Stimulated activated CD4-positive, alpha-beta T cell treated with anti-CD3 and anti-CD28 coated beads, Interleukin-12 subunit alpha, Interleukin-12 subunit beta, amount 100 ng/mL, for 48 hours (primary cell): ENCODE data around the gene ITPR2.
"Not testable (repeated sequence)": the region's sequence is repeated elsewhere in the genome, so short reads cannot be mapped to it uniquely, and the experiment has no call there.

Experiments used
- DNase-seq, 3 donors: peaks; one replicate each; pipeline ENCODE4 v3.0.0-alpha.2; 2020; ENCODE audit warnings: low read depth in 2 of 3, low spot score in 1 of 3

ITPR2 gene

DNA sequence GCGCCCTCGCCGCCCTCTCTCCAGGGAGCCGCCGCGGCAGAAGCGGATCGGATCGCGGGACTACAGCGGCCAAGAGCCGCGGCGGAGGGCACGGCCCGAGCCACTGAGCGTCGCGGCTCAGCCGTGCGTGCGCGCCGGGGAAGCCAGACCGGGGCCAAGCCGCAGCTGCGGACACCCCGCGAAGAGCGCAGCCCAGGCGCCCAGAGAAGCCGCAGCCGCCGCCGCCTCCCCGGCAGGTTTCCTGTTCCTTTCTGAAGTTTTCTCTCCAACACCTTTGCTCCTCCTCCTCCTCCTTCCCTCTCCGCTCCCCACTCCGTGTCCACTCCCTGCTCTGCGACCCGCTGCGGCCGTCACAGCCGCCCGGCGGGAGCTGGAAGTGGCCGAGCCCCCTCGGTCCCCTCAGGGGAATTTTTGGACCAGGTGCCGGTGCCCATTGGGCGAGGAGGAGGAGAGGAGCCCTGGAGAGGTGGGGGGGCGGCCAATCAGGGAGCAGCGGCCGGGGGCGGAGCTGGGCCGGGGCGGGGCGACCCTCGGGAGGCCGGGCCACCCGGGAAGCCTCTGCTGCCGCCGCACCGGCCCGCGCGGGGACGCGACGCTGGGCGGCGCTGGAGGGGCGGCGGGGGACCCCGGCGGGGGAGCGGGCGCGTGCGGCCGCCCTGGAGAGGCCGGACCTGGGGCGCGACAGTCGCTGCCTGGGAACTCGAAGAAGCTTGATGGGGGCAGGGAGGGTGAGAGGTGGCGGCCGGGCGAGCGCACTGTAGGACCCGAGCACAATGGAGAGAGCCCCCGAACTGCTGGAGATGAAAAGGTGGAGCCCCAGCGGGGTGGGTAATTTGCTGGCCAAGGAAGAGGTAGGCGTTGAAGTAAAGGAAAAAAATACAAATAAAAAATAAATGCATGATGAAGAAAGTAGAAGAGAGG, at the start of gene ITPR2:
Gene ITPR2 (minus strand): TSS at position 373 of the 921 bp plus-strand sequence. CDS start 413 bp downstream, outside the sequence.
- DNase-seq = peak; percentile 84 to 92 (median 86)

GRCh38 chr12:26880625-26881024, 47.6 kb upstream of the ITPR2 start:
- DNase-seq = no peak

DNA sequence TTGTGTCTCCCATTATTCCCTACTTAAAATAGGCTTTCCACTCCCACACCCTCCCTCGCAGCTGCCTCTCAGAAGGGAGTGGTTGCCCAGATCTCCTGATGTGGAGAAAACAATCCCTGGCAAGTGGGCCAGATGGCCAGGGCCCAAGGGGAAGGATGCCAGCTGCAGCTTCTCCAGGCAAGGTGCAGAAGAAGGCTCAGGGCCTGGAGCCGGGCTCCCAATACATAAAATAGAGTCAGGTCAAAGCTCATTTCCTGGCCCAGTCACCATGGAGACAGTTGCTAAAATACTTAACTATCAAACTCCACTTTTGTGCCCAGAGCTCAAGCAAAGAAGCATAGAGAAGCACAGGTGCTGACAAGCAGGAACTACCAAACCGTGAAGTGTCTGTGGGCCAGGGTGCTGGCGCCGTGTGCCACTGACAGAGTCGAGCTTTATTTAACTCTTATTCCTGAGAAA, 45.7 kb upstream of the ITPR2 start:
- DNase-seq = no peak

- no peak for DNase-seq
Measured at GRCh38 chr12:26874501-26875296, 41.7 kb upstream of the ITPR2 start.

DNA sequence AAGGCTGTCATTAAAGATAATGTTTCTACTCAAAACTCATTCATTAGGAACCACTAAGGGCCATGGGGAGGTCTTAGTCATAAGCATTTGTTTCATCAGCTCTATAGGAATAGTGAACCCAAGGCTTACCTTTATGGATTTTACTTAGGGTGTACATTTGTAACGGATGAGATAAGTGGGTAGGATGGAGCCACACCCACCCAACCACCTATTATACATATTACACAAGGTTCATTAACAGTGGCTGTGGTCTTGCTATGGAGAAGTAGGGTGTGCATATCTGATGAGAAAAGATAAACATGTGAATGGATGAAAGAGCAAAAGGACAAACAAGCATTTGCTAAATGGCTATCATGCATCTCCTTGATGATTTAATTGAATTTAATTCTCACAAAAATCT, 39.6 kb upstream of the ITPR2 start:
- no peak for DNase-seq

DNA sequence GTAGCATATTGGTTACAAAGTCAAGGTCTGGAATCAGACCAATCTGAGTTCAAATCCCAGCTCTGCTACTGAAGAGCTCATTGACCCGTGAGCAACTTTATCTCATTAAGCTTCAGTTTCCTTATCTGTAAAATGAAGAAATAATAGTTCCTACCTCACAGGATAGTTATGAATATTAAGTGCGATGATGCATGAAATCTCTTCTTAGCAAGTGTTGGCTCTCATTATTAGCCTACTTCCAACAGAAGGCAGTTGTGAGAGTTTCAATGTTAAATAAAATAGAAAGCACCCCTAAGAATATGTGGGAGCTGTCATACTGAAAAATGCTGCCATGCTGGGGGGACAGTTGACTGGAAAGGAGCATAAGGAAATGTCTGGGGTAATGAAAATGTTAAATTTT, 39.0 kb upstream of the ITPR2 start:
- no peak for DNase-seq

GRCh38 chr12:26870491-26871419, 37.8 kb upstream of the ITPR2 start:
- no peak for DNase-seq

- DNase-seq = no peak
Measured at GRCh38 chr12:26869908-26870459, 37.0 kb upstream of the ITPR2 start.

- no peak for DNase-seq
Measured at GRCh38 chr12:26869104-26869494, 36.1 kb upstream of the ITPR2 start.

DNA sequence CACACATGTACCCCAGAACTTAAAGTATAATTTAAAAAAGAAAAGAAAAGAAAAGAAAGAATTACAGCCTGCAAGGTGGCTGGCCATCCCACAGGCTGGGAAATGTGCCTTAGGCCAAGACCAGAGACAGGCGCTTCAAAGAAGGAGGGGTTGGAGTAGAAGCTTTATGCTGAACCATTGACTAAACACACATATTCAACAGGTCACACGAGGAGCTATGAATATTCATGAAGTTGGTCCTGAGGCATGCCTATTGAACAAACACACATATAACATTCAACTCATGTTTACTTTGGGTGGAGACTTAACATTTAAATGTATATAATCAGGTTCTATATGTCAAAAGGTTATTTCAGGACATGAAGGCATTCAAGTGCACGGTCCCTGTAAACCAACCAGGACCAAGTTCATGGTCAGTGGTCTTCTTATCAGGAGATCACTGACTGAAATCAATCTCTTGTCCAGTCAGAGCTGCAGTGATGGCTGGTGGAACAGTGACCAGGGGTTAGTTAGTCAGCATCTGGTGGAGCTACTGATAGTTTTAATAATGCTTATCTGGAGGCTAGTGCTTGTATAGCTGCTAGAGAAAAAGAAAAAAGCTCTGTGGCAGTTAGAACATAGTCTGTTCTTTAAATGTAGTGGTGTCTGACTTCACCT, 35.6 kb upstream of the ITPR2 start:
- DNase-seq = no peak

DNA sequence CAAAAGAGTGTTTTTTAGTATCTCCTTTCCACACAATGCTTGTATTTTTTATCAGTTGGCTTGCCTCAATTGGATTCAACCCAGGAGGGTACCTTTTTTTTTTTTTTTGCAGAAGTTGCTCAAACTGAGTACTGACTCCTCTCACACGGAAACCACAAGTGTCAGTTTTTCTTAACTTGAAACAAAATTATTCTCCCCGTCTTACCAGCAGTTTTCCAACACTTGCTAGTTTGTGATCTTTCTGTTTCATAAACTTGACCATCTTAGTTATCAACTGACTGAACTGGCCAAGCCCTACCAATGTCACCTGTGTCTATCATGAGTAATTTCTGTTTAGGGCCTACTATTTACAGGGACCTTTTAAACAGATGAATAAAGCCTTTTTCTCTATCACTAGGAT, 34.1 kb upstream of the ITPR2 start:
- no peak for DNase-seq

GRCh38 chr12:26863515-26863914, 30.5 kb upstream of the ITPR2 start:
- DNase-seq = no peak

GRCh38 chr12:26862787-26863186, 29.8 kb upstream of the ITPR2 start:
- DNase-seq = not testable (repeated sequence)

GRCh38 chr12:26861690-26862089, 28.7 kb upstream of the ITPR2 start:
- no peak for DNase-seq

GRCh38 chr12:26857465-26858176, 24.6 kb upstream of the ITPR2 start:
- DNase-seq = no peak

GRCh38 chr12:26855337-26855736, 22.3 kb upstream of the ITPR2 start:
- no peak for DNase-seq

GRCh38 chr12:26854031-26854390, 21.0 kb upstream of the ITPR2 start:
- DNase-seq = no peak

- DNase-seq = peak; percentile 47 to 58 (median 53)
Measured at GRCh38 chr12:26853303-26854030, 20.5 kb upstream of the ITPR2 start.
